IMR-90 (cell line): ENCODE results near the gene OTUD7B. TPM values are rescaled to one million over a fixed set of nuclear protein-coding genes. Genes with fewer than 3 reads are reported as not detected.

ENCODE experiments used
- ATAC-seq: fragments of 200-7000 bp; cut with Tn5 transposase; 2 replicates; pipeline ENCODE4 v1.9.1; 2020; ENCODE audit warnings: low read depth, mild to moderate bottlenecking, moderate library complexity
- BruUV-seq: library from RNA; stranded (reverse); fragments of 400-500 nt; replicated peaks from 2 replicates; lab custom pipeline; 2021; lab: Mats Ljungman, UMichigan
- CTCF ChIA-PET: fragments of 300-600 bp; formaldehyde crosslinking; extraction: SDS; loops from one replicate; lab custom pipeline; 2021; ENCODE audit warnings: antibody characterized with exemption; lab: Yijun Ruan, JAX
- POLR2A ChIA-PET: fragments of 300-600 bp; sonication (Branson Sonifier 250); formaldehyde crosslinking; loops from one replicate; lab custom pipeline; 2022; ENCODE audit warnings: antibody characterized with exemption; ENCODE audit not compliant: unreplicated experiment; lab: Charles Lee
- DNase-seq: peaks from one replicate; pipeline ENCODE4 v3.0.0; 2013
- H2AFZ ChIP-seq: replicated peaks from 2 replicates; pipeline ENCODE3; 2013; ENCODE audit warnings: low read length, mild to moderate bottlenecking; ENCODE audit not compliant: poor library complexity
- H2AK5ac ChIP-seq: 2 replicates; pipeline ENCODE4 v1.6.1; 2013; ENCODE audit warnings: low read depth, low read length, inconsistent platforms
- H2AK9ac ChIP-seq: replicated peaks from 2 replicates; pipeline ENCODE3; 2013; ENCODE audit warnings: mild to moderate bottlenecking, low read depth, low read length, moderate library complexity; ENCODE audit not compliant: poor library complexity
- H2BK120ac ChIP-seq: 2 replicates; pipeline ENCODE4 v1.6.1; 2013; ENCODE audit warnings: low read depth, low read length, inconsistent platforms
- H2BK15ac ChIP-seq: 3 replicates; pipeline ENCODE4 v1.6.1; 2013; ENCODE audit warnings: low read depth, low read length, inconsistent platforms
- H2BK20ac ChIP-seq: 2 replicates; pipeline ENCODE4 v1.6.1; 2013; ENCODE audit warnings: low read depth, mild to moderate bottlenecking, inconsistent platforms, low read length, moderate library complexity
- H2BK5ac ChIP-seq: 2 replicates; pipeline ENCODE4 v1.6.1; 2013; ENCODE audit warnings: mild to moderate bottlenecking, low read depth, low read length, inconsistent platforms; ENCODE audit not compliant: poor library complexity, severe bottlenecking
- H3K14ac ChIP-seq: replicated peaks from 2 replicates; pipeline ENCODE4 v1.6.1; 2013; ENCODE audit warnings: low read depth, low read length, inconsistent platforms
- H3K18ac ChIP-seq: 2 replicates; pipeline ENCODE4 v1.6.1; 2013; ENCODE audit warnings: low read depth, low read length, control low read depth
- H3K23ac ChIP-seq: 2 replicates; pipeline ENCODE4 v1.6.1; 2013; ENCODE audit warnings: low read depth, low read length, inconsistent platforms
- H3K27ac ChIP-seq: 2 replicates; pipeline ENCODE4 v1.5.1; 2013; ENCODE audit warnings: mild to moderate bottlenecking, control low read depth, low read length; ENCODE audit not compliant: insufficient read depth
- H3K27me3 ChIP-seq: 2 replicates; pipeline ENCODE4 v1.6.1; 2013; ENCODE audit warnings: low read length; ENCODE audit not compliant: control insufficient read depth, insufficient read depth
- H3K36me3 ChIP-seq: 2 replicates; pipeline ENCODE4 v1.6.1; 2013; ENCODE audit warnings: low read length, mixed read lengths; ENCODE audit not compliant: control insufficient read depth, insufficient read depth
- H3K4ac ChIP-seq: 2 replicates; pipeline ENCODE4 v1.6.1; 2013; ENCODE audit warnings: low read depth, low read length, inconsistent platforms
- H3K4me1 ChIP-seq: 2 replicates; pipeline ENCODE4 v1.6.1; 2013; ENCODE audit warnings: low read length, mixed read lengths; ENCODE audit not compliant: control insufficient read depth, insufficient read depth
- H3K4me2 ChIP-seq: 2 replicates; pipeline ENCODE4 v1.6.1; 2013; ENCODE audit warnings: low read depth, mild to moderate bottlenecking, control low read depth, low read length, moderate library complexity
- H3K4me3 ChIP-seq: 2 replicates; pipeline ENCODE4 v1.5.1; 2013; ENCODE audit warnings: low read depth, mild to moderate bottlenecking, control low read depth, low read length, moderate library complexity; ENCODE audit not compliant: insufficient read depth
- H3K56ac ChIP-seq: 2 replicates; pipeline ENCODE4 v1.6.1; 2013; ENCODE audit warnings: low read length, inconsistent platforms; ENCODE audit not compliant: insufficient read depth; ENCODE audit errors: extremely low read depth
- H3K79me1 ChIP-seq, 2 experiments: 2 replicates each; pipeline ENCODE4 v1.6.1; 2013; ENCODE audit warnings: low read length in 2 of 2, inconsistent platforms in 1 of 2, low read depth in 1 of 2
- H3K9ac ChIP-seq: 2 replicates; pipeline ENCODE4 v1.6.1; 2013; ENCODE audit warnings: low read depth, low read length, control low read depth
- H3K9me1 ChIP-seq: 2 replicates; pipeline ENCODE4 v1.6.1; 2013; ENCODE audit warnings: low read length, inconsistent platforms; ENCODE audit not compliant: insufficient read depth
- H3K9me3 ChIP-seq: 2 replicates; pipeline ENCODE4 v1.6.1; 2013; ENCODE audit warnings: low read length; ENCODE audit not compliant: control insufficient read depth, insufficient read depth
- H4K20me1 ChIP-seq: 2 replicates; pipeline ENCODE4 v1.6.1; 2013; ENCODE audit warnings: low read length, inconsistent platforms; ENCODE audit not compliant: insufficient read depth
- H4K5ac ChIP-seq: 2 replicates; pipeline ENCODE4 v1.6.1; 2013; ENCODE audit warnings: mild to moderate bottlenecking, low read depth, low read length, control low read depth
- H4K8ac ChIP-seq, 2 experiments: 2 replicates each; pipeline ENCODE4 v1.6.1; 2013; ENCODE audit warnings: low read depth in 2 of 2, low read length in 2 of 2, control low read depth in 1 of 2, inconsistent platforms in 1 of 2
- H4K91ac ChIP-seq: 2 replicates; pipeline ENCODE4 v1.6.1; 2013; ENCODE audit warnings: low read depth, low read length, inconsistent platforms; ENCODE audit not compliant: insufficient read depth
- BHLHE40 ChIP-seq: fragments of 150-350 bp; IDR thresholded peaks from 2 replicates; pipeline ENCODE4 v1.6.1; 2016; ENCODE audit warnings: mild to moderate bottlenecking, low read depth, low read length
- CEBPB ChIP-seq: IDR thresholded peaks from 2 replicates; pipeline ENCODE4 v1.6.1; 2012; ENCODE audit warnings: low read depth, low read length, improper control_type of control experiment
- CHD1 ChIP-seq: IDR thresholded peaks from 2 replicates; pipeline ENCODE4 v1.6.1; 2012; ENCODE audit warnings: low read depth, low read length, improper control_type of control experiment
- FOS ChIP-seq: fragments of 150-350 bp; IDR thresholded peaks from 2 replicates; pipeline ENCODE4 v1.6.1; 2016; ENCODE audit warnings: low read depth, low read length
- MAFK ChIP-seq: IDR thresholded peaks from 2 replicates; pipeline ENCODE4 v1.6.1; 2012; ENCODE audit warnings: low read depth, low read length, improper control_type of control experiment
- MAZ ChIP-seq: IDR thresholded peaks from 2 replicates; pipeline ENCODE4 v1.6.1; 2012; ENCODE audit warnings: low read depth, mild to moderate bottlenecking, low read length, improper control_type of control experiment, moderate library complexity, borderline replicate concordance
- NFE2L2 ChIP-seq: fragments of 150-350 bp; IDR thresholded peaks from 2 replicates; pipeline ENCODE4 v1.6.1; 2016; ENCODE audit warnings: low read depth, mild to moderate bottlenecking, low read length
- POLR2A ChIP-seq: IDR thresholded peaks from 2 replicates; pipeline ENCODE4 v1.6.1; 2012; ENCODE audit warnings: mild to moderate bottlenecking, low read depth, low read length
- RAD21 ChIP-seq: IDR thresholded peaks from 2 replicates; pipeline ENCODE4 v1.6.1; 2012; ENCODE audit warnings: low read length, improper control_type of control experiment
- RCOR1 ChIP-seq: IDR thresholded peaks from 2 replicates; pipeline ENCODE4 v1.6.1; 2012; ENCODE audit warnings: mild to moderate bottlenecking, low read length, improper control_type of control experiment; ENCODE audit not compliant: insufficient replicate concordance
- RFX5 ChIP-seq: IDR thresholded peaks from 2 replicates; pipeline ENCODE4 v1.8.0; 2012; ENCODE audit warnings: low read depth, mild to moderate bottlenecking, low read length, moderate library complexity
- SMC3 ChIP-seq: fragments of 150-350 bp; IDR thresholded peaks from 2 replicates; pipeline ENCODE4 v1.6.1; 2016; ENCODE audit warnings: low read depth, mild to moderate bottlenecking, antibody characterized with exemption, low read length, moderate library complexity
- dilution Hi-C: fragments of 300-500 bp; cut with HindIII; formaldehyde crosslinking; loops from one replicate; pipeline ENCODE4 v1.14.3; 2018; ENCODE audit warnings: low sequenced_read_pairs; ENCODE audit not compliant: unreplicated experiment
- in situ Hi-C: fragments of 300-500 bp; cut with MboI; formaldehyde crosslinking; loops from 3 replicates; pipeline ENCODE4 v1.14.3; 2019; ENCODE audit warnings: low sequenced_read_pairs, inconsistent platforms, mixed read lengths
- intact Hi-C: fragments of 100-400 bp; cut with micrococcal nuclease; formaldehyde crosslinking; loops from 2 replicates; pipeline ENCODE4 v1.10.0; 2022
- polyA plus RNA-seq, 3 experiments: library from polyadenylated mRNA; depleted of rRNA; stranded (reverse); fragments of >200 nt; gene quantifications; 2 replicates each; pipeline ENCODE4 v1.2.3, GENCODE V29; 2012; ENCODE audit warnings: low replicate concordance in 1 of 3
- total RNA-seq: library from RNA; depleted of rRNA; stranded (reverse); fragments of >200 nt; gene quantifications from 2 replicates; pipeline ENCODE4 v1.2.3, GENCODE V29; 2012
- TF ChIP-seq, protein P1 (sequence below): fragments of 150-350 bp; IDR thresholded peaks from 2 replicates; pipeline ENCODE4 v1.6.1; 2016; ENCODE audit warnings: low read depth, mild to moderate bottlenecking, low read length, moderate library complexity, borderline replicate concordance
- TF ChIP-seq, protein P2 (sequence below): conservative IDR thresholded peaks from 2 replicates; pipeline ENCODE4 v1.5.1; 2012; ENCODE audit warnings: mild to moderate bottlenecking, low read depth, low read length, improper control_type of control experiment
- TF ChIP-seq, protein P3 (sequence below): fragments of 150-350 bp; IDR thresholded peaks from 2 replicates; pipeline ENCODE4 v1.6.1; 2017; ENCODE audit warnings: mild to moderate bottlenecking, antibody characterized with exemption, low read length, low read depth

OTUD7B gene
- total and polyA plus RNA-seq, 2 of the 4 experiments (the other 2 are of a cell fraction) = 7.5 to 18.6 TPM

DNA sequence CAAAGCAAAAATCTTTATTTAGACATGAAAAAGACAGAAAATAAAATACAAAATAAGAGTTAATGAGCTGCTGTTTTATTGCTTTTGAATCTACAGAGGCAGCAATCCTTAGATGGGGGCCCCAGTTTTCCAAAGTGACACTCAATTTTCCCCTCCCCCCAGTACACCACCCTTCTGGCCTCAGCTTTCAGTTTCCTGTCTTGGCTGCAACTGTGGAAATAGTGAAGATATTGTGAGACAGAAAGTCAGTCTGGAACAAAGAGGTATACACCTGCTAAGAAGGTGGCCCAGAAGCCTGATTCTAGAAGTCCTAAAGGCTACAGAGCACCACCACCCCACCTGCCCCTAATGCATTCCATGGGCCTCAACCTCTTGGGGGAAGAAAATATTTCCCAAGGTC, 72.8 kb downstream of the OTUD7B start:
- in situ Hi-C loops = loop anchor here (5.0 kb wide), 1 partner anchor 35 kb away; no protein-coding TSS in a partner anchor
- ATAC-seq (no peak), DNase-seq (no peak)
- H2BK5ac ChIP-seq = peak overlapping the region; percentile 49
- peak overlapping the region; percentile 60 for H3K4ac ChIP-seq
- H2BK120ac ChIP-seq = peak overlapping the region; percentile 79
- no peak overlapping the region for H2AFZ ChIP-seq
- no peaks in the 10 kb centered on the region for H4K20me1 ChIP-seq
- ChIA-PET POLR2A (interaction anchor here (0.8 kb wide), 1 partner anchor 10 kb away, joined by 3 read pairs; no protein-coding TSS in a partner anchor), CTCF (interaction anchor here (0.5 kb wide), 1 partner anchor 11 kb away, joined by 3 read pairs; no protein-coding TSS in a partner anchor)
- peaks cover 11% of the 10 kb centered on the region for H3K4me1 ChIP-seq
- no peaks in the 10 kb centered on the region for H3K27me3 ChIP-seq
- H3K4me2 ChIP-seq = no peak overlapping the region; the same call in 1 of the 2 replicates
- H3K14ac ChIP-seq = no peak overlapping the region; the same call in 1 of the 2 replicates
- no peak overlapping the region for H3K56ac ChIP-seq
- intact Hi-C loops = loop anchor here (5.0 kb wide), 1 partner anchor 45 kb away; no protein-coding TSS in a partner anchor
- H4K5ac ChIP-seq = no peak overlapping the region
- H3K36me3 ChIP-seq = peaks cover 9% of the 10 kb centered on the region; the same call in 1 of the 2 replicates
- H3K4me3 ChIP-seq = no peak overlapping the region
- H3K18ac ChIP-seq = no peak overlapping the region
- no peaks in the 10 kb centered on the region for H3K9me3 ChIP-seq
- H3K23ac ChIP-seq = peak overlapping the region; percentile 62; the same call in 1 of the 2 replicates
- H2AK9ac ChIP-seq = peak overlapping the region; percentile 34
- no peak for TF ChIP-seq RAD21
- TF ChIP-seq CEBPB = no peak
- TF ChIP-seq, protein P1, sequence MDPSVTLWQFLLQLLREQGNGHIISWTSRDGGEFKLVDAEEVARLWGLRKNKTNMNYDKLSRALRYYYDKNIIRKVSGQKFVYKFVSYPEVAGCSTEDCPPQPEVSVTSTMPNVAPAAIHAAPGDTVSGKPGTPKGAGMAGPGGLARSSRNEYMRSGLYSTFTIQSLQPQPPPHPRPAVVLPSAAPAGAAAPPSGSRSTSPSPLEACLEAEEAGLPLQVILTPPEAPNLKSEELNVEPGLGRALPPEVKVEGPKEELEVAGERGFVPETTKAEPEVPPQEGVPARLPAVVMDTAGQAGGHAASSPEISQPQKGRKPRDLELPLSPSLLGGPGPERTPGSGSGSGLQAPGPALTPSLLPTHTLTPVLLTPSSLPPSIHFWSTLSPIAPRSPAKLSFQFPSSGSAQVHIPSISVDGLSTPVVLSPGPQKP = no peak
- no peak for TF ChIP-seq NFE2L2
- no peak for TF ChIP-seq FOS
- TF ChIP-seq, protein P2, sequence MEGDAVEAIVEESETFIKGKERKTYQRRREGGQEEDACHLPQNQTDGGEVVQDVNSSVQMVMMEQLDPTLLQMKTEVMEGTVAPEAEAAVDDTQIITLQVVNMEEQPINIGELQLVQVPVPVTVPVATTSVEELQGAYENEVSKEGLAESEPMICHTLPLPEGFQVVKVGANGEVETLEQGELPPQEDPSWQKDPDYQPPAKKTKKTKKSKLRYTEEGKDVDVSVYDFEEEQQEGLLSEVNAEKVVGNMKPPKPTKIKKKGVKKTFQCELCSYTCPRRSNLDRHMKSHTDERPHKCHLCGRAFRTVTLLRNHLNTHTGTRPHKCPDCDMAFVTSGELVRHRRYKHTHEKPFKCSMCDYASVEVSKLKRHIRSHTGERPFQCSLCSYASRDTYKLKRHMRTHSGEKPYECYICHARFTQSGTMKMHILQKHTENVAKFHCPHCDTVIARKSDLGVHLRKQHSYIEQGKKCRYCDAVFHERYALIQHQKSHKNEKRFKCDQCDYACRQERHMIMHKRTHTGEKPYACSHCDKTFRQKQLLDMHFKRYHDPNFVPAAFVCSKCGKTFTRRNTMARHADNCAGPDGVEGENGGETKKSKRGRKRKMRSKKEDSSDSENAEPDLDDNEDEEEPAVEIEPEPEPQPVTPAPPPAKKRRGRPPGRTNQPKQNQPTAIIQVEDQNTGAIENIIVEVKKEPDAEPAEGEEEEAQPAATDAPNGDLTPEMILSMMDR = no peak
- no peak for TF ChIP-seq MAFK
- no peak for TF ChIP-seq POLR2A
- no peak for TF ChIP-seq BHLHE40
- no peak for TF ChIP-seq CHD1
- TF ChIP-seq RFX5 = no peak
- no peak for TF ChIP-seq SMC3
- TF ChIP-seq, protein P3, sequence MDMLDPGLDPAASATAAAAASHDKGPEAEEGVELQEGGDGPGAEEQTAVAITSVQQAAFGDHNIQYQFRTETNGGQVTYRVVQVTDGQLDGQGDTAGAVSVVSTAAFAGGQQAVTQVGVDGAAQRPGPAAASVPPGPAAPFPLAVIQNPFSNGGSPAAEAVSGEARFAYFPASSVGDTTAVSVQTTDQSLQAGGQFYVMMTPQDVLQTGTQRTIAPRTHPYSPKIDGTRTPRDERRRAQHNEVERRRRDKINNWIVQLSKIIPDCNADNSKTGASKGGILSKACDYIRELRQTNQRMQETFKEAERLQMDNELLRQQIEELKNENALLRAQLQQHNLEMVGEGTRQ = no peak
- TF ChIP-seq RCOR1 = no peak
- no peak for TF ChIP-seq MAZ
- peak overlapping the region; percentile 78; the same call in 1 of the 2 replicates for H2AK5ac ChIP-seq
- H4K8ac ChIP-seq = peak overlapping the region in 1 of 2 experiments; percentile 54; a peak in 1 of 4 replicates
- H3K79me1 ChIP-seq = peaks cover 3 to 58% of the 10 kb centered on the region in 2 experiments
- H3K9ac ChIP-seq = no peak overlapping the region
- no peak overlapping the region for H3K27ac ChIP-seq
- H2BK15ac ChIP-seq = 0 out of 3 replicates have a peak overlapping the region, but pooled peaks have one; percentile 10
- H4K91ac ChIP-seq = peak overlapping the region; percentile 11
- peaks cover 29% of the 10 kb centered on the region for H3K9me1 ChIP-seq
- no TSS peak for BruUV-seq
- dilution Hi-C loops = no loop called here
- peak overlapping the region; percentile 84 for H2BK20ac ChIP-seq
